NCI-H1048 (cell line): ENCODE results near the gene SLC5A4.
"Not testable (repeated sequence)": the region's sequence is repeated elsewhere in the genome, so short reads cannot be mapped to it uniquely, and the experiment has no call there.

Experiments
- DNase-seq: peaks from one replicate; lab custom pipeline; 2025; lab: John Stamatoyannopoulos, UW

Gene SLC5A4

GRCh38 chr22:32255217-32255616, at the start of gene SLC5A4:
SLC5A4 (minus strand) TSS chr22:32255347; CDS start chr22:32255329, 18 bp downstream.
- DNase-seq = no peak

GRCh38 chr22:32293921-32294320, 38.8 kb upstream of the SLC5A4 start:
- not testable (repeated sequence) for DNase-seq

DNA sequence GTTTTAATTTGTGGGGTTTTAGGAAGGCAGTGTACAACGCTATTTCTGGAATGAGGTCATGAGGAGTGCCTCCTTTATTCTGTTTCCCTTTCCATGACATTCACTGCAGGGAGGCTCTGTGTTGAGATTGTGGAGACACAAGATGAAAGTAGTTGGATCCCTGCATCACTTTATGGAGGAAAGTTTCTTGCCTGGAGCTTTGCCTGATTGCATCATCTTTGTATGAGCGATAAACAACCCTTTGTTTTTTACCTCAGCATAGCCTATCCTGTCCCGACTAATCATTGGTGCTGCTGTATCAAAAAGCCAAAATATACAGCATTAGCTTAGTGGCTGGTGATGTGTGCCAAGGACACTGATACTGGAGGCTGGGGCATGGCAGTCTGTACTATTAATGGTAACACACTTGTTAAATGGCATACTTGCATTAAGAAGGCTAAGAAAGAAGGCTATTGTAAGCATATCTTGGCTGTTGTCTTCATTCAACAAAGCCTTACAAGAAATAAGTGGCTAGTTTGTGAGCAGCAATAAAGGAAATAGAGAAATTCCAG, 31.2 kb upstream of the SLC5A4 start:
- no peak for DNase-seq

GRCh38 chr22:32281072-32281471, 25.9 kb upstream of the SLC5A4 start:
- DNase-seq = no peak

GRCh38 chr22:32275353-32275752, 20.2 kb upstream of the SLC5A4 start:
- not testable (repeated sequence) for DNase-seq

DNA sequence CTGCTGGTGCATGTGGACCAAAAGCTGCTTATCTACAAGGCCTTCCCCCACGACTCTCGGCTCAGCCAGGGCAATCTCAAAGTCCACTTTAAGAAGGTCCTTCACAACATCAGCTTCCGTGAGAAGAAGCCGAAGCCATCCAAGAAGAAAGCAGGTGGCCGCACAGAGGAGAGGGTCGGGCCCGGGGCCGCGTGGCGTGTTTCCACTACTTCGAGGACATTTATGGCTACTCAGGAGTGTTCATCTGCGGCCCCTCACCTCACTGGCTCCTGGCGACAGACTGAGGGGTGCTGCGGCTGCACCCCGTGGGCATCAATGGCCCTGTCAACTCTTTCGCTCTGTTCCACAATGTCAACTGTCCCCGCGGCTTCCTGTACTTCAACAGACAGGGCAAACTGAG, 16.2 kb upstream of the SLC5A4 start:
- no peak for DNase-seq

- DNase-seq = no peak
Observed at GRCh38 chr22:32270641-32271369, 15.7 kb upstream of the SLC5A4 start.

- no peak for DNase-seq
Observed at GRCh38 chr22:32269316-32269715, 14.2 kb upstream of the SLC5A4 start.

- no peak for DNase-seq
Observed at GRCh38 chr22:32267011-32267410, 11.9 kb upstream of the SLC5A4 start.

DNA sequence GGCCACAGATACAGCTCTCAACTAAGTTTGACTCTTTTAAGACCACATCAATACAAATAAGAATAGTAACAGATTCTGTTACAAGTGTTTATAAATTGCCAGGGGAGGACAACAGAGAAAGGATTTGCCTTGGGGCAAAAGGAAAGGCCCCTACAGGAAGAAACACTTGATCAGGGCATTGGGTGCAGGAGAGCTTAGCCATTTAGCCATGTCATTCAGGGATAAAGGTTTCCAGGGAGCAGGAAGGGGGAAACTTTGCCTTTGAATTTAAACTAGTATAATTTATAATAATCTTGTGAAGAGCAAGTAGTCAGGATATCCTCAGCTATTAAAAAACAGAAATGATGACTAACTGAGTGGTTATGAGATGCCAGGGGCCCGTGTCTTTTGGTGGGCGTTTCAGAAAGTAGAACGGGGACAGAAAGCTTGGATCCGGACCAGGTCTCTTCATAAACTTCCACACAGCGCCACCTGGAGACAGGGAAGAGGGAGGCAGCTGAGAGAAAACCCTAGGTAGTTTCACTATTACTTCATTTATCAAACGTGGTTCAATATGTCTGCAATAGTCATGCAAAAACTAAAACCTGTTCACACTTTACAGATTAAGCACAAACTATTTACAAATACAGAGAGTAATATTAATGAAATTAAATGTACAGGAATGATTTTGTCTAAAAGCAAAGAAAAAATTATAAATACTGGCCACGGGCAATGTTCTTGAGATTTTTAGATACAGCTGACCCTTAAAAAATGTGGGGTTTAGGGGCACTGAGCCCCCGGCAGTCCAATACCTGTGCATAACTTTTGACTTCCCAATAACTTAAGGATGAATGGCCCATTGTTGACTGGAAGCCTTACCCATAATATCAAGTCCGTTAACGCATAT, 11.0 kb upstream of the SLC5A4 start:
- peak; percentile 30 for DNase-seq

DNA sequence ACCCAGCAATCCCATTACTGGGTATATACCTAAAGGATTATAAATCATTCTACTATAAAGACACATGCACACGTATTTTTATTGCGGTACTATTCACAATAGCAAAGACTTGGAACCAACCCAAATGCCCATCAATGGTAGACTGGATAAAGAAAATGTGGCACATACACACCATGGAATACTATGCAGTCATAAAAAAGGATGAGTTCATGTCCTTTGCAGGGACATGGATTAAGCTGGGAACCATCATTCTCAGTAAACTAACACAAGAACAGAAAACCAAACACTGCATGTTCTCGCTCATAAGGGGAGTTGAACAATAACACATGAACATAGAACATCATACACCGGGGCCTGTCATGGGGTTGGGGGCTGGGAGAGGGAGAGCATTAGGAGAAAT, 8.5 kb upstream of the SLC5A4 start:
- DNase-seq = not testable (repeated sequence)

DNA sequence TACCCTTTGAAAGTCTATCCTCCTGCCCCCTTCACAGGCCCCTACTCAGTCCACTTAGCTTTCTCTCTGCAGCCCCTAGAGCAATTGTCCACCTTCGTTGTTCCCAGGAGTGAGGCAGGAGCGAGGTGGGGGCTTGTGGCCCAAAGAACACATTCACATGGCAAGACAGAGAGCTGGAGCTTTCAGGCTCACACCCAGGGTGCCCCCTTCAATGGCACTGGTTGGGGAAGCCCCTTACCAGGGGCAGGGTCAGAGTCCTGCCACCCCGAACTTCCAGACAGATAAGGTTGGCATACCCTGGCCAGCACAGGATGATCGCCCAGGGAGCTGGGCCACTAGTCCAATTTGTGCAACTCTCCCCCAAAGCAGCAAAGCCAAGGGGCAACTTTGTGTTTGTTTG, 6.2 kb upstream of the SLC5A4 start:
- no peak for DNase-seq

DNA sequence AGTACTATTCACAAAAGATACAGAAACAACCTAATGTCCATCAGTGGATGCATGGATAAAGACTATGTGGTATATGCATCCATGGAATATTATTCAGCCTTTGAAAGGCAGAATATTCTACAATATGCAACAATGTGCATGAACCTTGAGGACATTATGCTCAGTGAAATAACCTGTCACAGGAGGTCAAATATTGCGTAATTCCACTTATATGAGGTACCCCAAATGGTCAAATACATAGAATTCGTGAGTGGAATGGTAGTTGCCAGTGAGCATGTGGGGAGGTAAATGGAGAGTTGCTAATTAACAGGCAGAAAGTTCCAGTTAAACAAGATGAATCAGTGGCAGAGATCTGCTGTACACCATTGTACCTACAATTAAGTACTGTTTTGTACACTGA, 3.6 kb upstream of the SLC5A4 start:
- no peak for DNase-seq

GRCh38 chr22:32255726-32256125, 579 bp upstream of the SLC5A4 start:
- no peak for DNase-seq

DNA sequence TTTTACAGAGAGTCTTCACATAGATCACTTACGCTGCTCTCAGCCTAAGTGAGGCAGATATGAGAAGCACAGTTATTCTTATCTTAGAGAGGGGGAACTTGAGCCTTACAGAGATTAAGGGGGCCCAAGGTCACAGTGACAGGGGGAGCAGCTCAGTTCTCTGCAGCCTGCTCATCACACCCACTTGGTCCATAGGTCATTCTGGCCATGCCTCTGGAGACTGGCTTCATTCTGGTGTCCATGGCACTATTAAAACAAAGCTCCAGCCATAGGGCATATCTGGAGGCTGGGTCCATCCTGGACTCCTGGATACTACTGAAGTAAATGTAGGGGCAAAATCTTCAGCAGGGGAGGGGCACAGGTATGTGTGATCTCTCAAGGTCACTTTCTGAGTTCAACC, 5.9 kb downstream of the SLC5A4 start:
- no peak for DNase-seq

- DNase-seq = no peak
Observed at GRCh38 chr22:32248276-32248675, 6.9 kb downstream of the SLC5A4 start.

DNA sequence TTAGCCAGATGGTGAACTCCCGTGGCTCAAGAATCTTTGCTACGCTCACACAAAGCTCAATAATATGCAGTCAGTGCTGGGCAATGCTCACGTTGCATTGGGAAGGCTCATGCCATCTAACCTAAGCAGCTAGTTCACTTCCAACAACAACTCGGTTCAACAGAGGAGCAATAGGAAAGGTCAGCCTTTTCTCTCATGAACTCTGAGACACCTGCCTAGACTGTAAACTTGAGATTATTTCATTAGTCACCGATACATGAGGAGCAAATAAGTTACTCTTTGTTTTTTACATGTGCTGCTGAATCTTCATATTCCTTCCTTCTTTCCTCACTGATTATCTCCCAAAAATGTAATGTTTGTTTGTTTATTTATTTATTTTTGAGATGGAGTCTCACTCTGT, 9.0 kb downstream of the SLC5A4 start:
- no peak for DNase-seq

DNA sequence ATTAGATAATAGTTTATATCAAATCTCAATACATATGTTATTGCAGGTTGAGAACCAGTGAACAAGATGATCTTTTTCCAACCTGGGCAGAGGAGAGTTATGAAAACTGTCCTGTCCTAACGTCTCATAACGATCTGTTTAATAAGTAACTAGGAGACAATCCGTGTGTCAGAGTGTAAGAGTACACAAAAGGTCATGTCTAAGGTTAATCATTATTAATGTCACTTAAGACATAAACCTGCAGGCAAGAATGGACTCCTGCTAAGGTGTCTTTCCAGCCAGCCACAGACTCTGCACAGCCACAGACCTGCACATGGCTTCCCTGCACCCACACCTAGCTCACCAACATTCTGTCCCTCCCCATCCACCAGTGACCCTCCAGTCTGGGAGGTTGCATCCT, 10.1 kb downstream of the SLC5A4 start:
- DNase-seq = no peak

DNA sequence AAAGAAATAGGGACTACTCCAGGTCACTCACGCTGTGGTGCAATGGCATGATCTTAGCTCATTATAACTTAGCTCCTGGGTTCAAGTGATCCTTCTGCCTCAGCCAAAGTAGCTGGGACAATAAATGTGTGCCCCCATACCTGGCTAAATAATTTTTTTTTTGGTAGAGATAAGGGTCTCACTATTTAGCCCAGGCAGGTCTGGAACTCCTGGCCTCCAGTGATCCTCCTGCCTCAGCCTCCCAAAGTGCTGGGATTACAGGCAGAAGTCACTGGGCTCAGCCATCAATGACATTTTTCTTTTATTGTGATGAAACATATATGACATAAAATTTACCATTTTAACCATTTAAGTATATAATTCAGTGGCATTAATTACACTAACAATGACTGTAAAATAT, 10.6 kb downstream of the SLC5A4 start:
- no peak for DNase-seq

- no peak for DNase-seq
Observed at GRCh38 chr22:32240461-32240860, 14.7 kb downstream of the SLC5A4 start.

- no peak for DNase-seq
Observed at GRCh38 chr22:32237906-32238305, 17.2 kb downstream of the SLC5A4 start.

GRCh38 chr22:32236970-32237369, 18.2 kb downstream of the SLC5A4 start:
- DNase-seq = no peak

- DNase-seq = no peak
Observed at GRCh38 chr22:32233091-32233490, 22.1 kb downstream of the SLC5A4 start.
